Neural crest cell (in vitro differentiated cells): ENCODE data around the gene TMEM40. TPM values are rescaled to one million over a fixed set of nuclear protein-coding genes. Genes with fewer than 3 reads are reported as not detected.
"Not testable (repeated sequence)": the region's sequence is repeated elsewhere in the genome, so short reads cannot be mapped to it uniquely, and the experiment has no call there.

Source experiments
- DNase-seq: peaks from one replicate; pipeline ENCODE4 v3.0.0; 2021; ENCODE audit warnings: low read depth, mixed read lengths, low spot score
- H3K27ac Mint-ChIP-seq: one replicate; pipeline ENCODE4 v1.8.0; 2021; ENCODE audit warnings: mild to moderate bottlenecking, mixed read lengths; ENCODE audit not compliant: unreplicated experiment
- H3K27me3 Mint-ChIP-seq: 2 replicates; pipeline ENCODE4 v1.8.0; 2021; ENCODE audit warnings: low read depth, mild to moderate bottlenecking, mixed read lengths
- H3K36me3 Mint-ChIP-seq: 2 replicates; pipeline ENCODE4 v1.8.0; 2021; ENCODE audit warnings: low read depth, mild to moderate bottlenecking, mixed read lengths
- H3K4me1 Mint-ChIP-seq: 2 replicates; pipeline ENCODE4 v1.8.0; 2021; ENCODE audit warnings: mixed read lengths
- H3K4me3 Mint-ChIP-seq: one replicate; pipeline ENCODE4 v1.8.0; 2021; ENCODE audit warnings: mild to moderate bottlenecking, mixed read lengths
- H3K9me3 Mint-ChIP-seq: 2 replicates; pipeline ENCODE4 v1.8.0; 2021; ENCODE audit warnings: mixed read lengths
- CTCF ChIP-seq: fragments of 200-600 bp; sonication (generic); conservative IDR thresholded peaks from 2 replicates; pipeline ENCODE4 v1.5.0; 2021; ENCODE audit warnings: antibody characterized with exemption, mild to moderate bottlenecking
- total RNA-seq: library from RNA; stranded (reverse); gene quantifications from 2 replicates; pipeline ENCODE4 v1.2.1, GENCODE V29; 2021

TMEM40 gene
- total RNA-seq, 1 donor from 2014 or later: not detected

GRCh38 chr3:12796171-12797123 is 37.4 kb upstream of the TMEM40 start, which contains the start of gene CAND2:
Gene CAND2, plus strand, starts transcription at chr3:12796680. Its CDS starts 41 bp downstream, at chr3:12796721.
- Mint-ChIP-seq H3K4me1 (peaks cover 23% of the 10 kb centered on the region), H3K36me3 (no peaks in the 10 kb centered on the region), H3K9me3 (no peaks in the 10 kb centered on the region), H3K4me3 (peak within 1 kb of the TSS; percentile 94), H3K27me3 (no peaks in the 10 kb centered on the region), H3K27ac (peak within 1 kb of the TSS; percentile 75)
- TF ChIP-seq CTCF: no peak
- DNase-seq: peak; percentile 48

- Mint-ChIP-seq H3K36me3 (no peaks in the 10 kb centered on the region), H3K27ac (no peak overlapping the region), H3K4me1 (peaks cover 23% of the 10 kb centered on the region), H3K4me3 (no peak overlapping the region), H3K9me3 (no peaks in the 10 kb centered on the region), H3K27me3 (no peaks in the 10 kb centered on the region)
- no peak for DNase-seq
- no peak for TF ChIP-seq CTCF
These were observed 34.6 kb upstream of the TMEM40 start for GRCh38 chr3:12793701-12794100.

- H3K9me3 Mint-ChIP-seq: no peaks in the 10 kb centered on the region
- peaks cover 8% of the 10 kb centered on the region for H3K27me3 Mint-ChIP-seq
- H3K4me1 Mint-ChIP-seq: peaks cover 13% of the 10 kb centered on the region
- H3K27ac Mint-ChIP-seq: no peak overlapping the region
- H3K4me3 Mint-ChIP-seq: no peak overlapping the region
- DNase-seq: no peak
- no peak for TF ChIP-seq CTCF
- no peaks in the 10 kb centered on the region for H3K36me3 Mint-ChIP-seq
These were observed 32.4 kb upstream of the TMEM40 start for GRCh38 chr3:12791430-12791829.

GRCh38 chr3:12787967-12788690 is 29.1 kb upstream of the TMEM40 start:
- H3K36me3 Mint-ChIP-seq, H3K27ac Mint-ChIP-seq, H3K4me3 Mint-ChIP-seq, H3K9me3 Mint-ChIP-seq, H3K4me1 Mint-ChIP-seq, DNase-seq: not testable (repeated sequence)
- H3K27me3 Mint-ChIP-seq: peaks cover 35% of the 10 kb centered on the region

GRCh38 chr3:12787346-12787745 is 28.3 kb upstream of the TMEM40 start:
- H3K36me3 Mint-ChIP-seq, H3K9me3 Mint-ChIP-seq, H3K4me1 Mint-ChIP-seq, H3K27ac Mint-ChIP-seq, H3K4me3 Mint-ChIP-seq: not testable (repeated sequence)
- peaks cover 36% of the 10 kb centered on the region for H3K27me3 Mint-ChIP-seq
- DNase-seq: peak; percentile 76
- TF ChIP-seq CTCF: peak; percentile 58
